ENCODE measurements around the gene CALM3.
A peak's percentile ranks its signal among the peaks of the same experiment; 100 is the strongest.

Gene CALM3

DNA sequence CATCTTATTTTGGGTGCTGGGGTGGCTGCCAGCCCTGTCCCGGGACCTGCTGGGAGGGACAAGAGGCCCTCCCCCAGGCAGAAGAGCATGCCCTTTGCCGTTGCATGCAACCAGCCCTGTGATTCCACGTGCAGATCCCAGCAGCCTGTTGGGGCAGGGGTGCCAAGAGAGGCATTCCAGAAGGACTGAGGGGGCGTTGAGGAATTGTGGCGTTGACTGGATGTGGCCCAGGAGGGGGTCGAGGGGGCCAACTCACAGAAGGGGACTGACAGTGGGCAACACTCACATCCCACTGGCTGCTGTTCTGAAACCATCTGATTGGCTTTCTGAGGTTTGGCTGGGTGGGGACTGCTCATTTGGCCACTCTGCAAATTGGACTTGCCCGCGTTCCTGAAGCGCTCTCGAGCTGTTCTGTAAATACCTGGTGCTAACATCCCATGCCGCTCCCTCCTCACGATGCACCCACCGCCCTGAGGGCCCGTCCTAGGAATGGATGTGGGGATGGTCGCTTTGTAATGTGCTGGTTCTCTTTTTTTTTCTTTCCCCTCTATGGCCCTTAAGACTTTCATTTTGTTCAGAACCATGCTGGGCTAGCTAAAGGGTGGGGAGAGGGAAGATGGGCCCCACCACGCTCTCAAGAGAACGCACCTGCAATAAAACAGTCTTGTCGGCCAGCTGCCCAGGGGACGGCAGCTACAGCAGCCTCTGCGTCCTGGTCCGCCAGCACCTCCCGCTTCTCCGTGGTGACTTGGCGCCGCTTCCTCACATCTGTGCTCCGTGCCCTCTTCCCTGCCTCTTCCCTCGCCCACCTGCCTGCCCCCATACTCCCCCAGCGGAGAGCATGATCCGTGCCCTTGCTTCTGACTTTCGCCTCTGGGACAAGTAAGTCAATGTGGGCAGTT is 8.6 kb downstream of the CALM3 start:
- DNase-seq (ENCODE audit: low read depth), result no peak
- TF ChIP-seq CTCF (IDR thresholded peaks at IDR 0.05; ENCODE audit: insufficient read depth, low read depth, low read length, missing control alignments), result no peak
- H3K4me3 ChIP-seq (ENCODE audit: low read length), result no peak overlapping the region

- no peak for DNase-seq (ENCODE audit: low read depth)
- no peak overlapping the region for H3K4me3 ChIP-seq (ENCODE audit: low read length)
- TF ChIP-seq CTCF (IDR thresholded peaks at IDR 0.05; ENCODE audit: insufficient read depth, low read depth, low read length, missing control alignments), result no peak
These were observed 9.3 kb downstream of the CALM3 start for GRCh38 chr19:46610413-46610775.

DNA sequence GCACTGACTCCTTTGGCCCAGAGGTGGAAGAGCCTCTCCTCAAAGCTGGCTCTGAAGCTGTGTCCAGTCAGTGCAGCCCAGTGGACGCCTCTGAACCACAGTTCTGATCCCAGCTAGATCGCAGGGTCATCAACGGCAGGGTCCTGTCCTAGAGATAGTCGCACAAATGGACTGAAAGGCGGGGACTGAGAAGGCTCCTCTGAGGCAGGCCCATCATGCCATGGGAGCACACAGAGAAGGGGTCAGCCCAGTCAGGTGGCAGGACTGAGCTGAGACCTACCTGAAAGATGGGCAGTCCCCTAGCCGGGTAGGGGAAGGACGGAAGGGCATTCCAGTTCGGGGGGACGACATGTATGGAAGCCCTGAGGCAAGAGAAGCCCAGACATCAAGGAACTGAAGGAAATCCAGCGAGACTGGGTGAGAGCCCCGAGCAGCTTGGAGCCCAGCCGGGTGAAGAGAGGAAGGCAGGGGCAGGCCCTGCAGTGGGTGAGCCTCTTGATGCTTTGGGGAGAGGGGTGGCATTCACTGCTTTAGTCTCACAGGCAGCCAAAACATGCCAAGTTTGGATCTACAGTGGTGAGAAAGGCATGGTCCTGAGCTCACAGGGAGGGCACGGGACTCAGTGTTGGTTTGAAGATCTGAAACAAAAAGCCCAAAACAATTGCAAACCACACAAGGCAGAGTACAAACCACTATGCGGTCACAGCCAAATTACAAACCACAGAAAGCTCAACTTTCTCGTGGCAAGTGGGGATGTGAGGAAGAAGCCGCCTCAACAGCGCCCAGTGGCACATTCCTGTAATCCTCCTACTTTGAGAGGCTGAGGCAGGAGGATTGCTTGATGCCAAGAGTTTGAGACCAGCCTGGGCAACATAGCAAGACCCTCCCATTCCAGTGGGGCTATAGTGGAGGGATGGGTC is 10.0 kb downstream of the CALM3 start:
- no peak for DNase-seq (ENCODE audit: low read depth)
- no peak overlapping the region for H3K4me3 ChIP-seq (ENCODE audit: low read length)
- no peak for TF ChIP-seq CTCF (IDR thresholded peaks at IDR 0.05; ENCODE audit: insufficient read depth, low read depth, low read length, missing control alignments)

- TF ChIP-seq CTCF (IDR thresholded peaks at IDR 0.05; ENCODE audit: insufficient read depth, low read depth, low read length, missing control alignments), result no peak
- DNase-seq (ENCODE audit: low read depth), result no peak
- H3K4me3 ChIP-seq (ENCODE audit: low read length), result no peak overlapping the region
These were observed 10.6 kb downstream of the CALM3 start for GRCh38 chr19:46611776-46612175.

GRCh38 chr19:46613525-46613924 is 12.4 kb downstream of the CALM3 start:
- TF ChIP-seq CTCF (IDR thresholded peaks at IDR 0.05; ENCODE audit: insufficient read depth, low read depth, low read length, missing control alignments), result no peak
- no peak for DNase-seq (ENCODE audit: low read depth)
- no peak overlapping the region for H3K4me3 ChIP-seq (ENCODE audit: low read length)

DNA sequence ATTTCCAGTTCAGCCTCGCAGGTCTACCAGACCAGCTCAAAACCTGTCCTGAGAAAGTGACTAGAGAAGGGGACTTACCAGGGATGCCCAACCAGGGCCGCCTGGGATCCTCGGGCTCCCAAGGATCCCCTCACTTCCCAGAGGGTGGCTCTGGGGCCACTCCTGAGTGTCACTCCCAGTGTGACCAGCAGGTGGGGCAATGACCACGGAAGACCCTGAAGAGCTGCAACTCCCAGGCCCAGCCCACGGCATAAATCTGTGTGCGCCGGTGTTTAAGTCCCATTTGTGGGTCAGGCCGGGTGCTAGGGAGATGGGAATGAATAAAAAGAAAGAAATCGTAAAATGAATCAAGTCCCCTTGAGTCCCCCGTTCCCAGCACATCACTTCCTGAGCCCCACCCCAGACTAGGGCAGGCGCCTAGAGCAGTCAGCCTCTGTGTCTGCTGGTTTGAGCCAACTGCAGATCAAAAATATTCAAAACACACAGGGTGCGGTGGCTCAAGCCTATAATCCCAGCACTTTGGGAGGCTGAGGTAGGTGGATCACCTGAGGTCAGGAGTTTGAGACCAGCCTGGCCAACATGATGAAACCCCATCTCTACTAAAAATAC is 13.1 kb downstream of the CALM3 start:
- peak; percentile 81 for TF ChIP-seq CTCF (IDR thresholded peaks at IDR 0.05; ENCODE audit: insufficient read depth, low read depth, low read length, missing control alignments)
- H3K4me3 ChIP-seq (ENCODE audit: low read length), result no peak overlapping the region
- peak; percentile 76 for DNase-seq (ENCODE audit: low read depth)

Measured in epithelial cell of esophagus (primary cell).